Fibroblast of pulmonary artery (primary cell): ENCODE results near the gene CYP2A13.

Experiments used
- DNase-seq: peaks from one replicate; pipeline ENCODE4 v3.0.0-alpha.2; 2010; ENCODE audit warnings: low read depth
- H3K4me3 ChIP-seq: replicated peaks from 2 replicates; pipeline ENCODE4 v1.5.1; 2011; ENCODE audit warnings: low read depth, mild to moderate bottlenecking, control low read depth, low read length, moderate library complexity
- TF ChIP-seq, protein P1 (sequence below): IDR thresholded peaks from 2 replicates; pipeline ENCODE4 v1.5.1; 2011; ENCODE audit warnings: mild to moderate bottlenecking, control low read depth, low read length, inconsistent platforms; ENCODE audit errors: missing control alignments

Gene CYP2A13

DNA sequence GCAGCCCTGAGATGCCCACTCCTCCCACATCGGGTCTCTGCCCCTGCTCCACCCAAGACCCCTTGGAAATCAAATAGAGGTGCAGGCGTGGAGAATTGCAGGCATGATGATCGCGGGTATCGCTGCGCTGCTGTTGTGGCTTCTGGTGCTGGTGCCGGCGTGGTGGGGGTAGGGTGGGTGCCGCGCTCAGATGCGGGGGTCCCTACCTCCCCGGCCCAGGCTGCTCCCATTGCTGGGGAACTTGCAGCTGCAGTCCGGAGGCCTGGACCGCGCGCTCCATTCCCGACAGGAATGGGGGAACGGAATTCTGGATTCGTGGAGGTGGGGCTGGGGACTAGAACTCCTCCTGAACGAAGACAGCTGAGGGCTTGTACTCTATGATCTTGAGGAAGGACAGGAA lies 46.4 kb downstream of the CYP2A13 start:
- TF ChIP-seq, protein P1, sequence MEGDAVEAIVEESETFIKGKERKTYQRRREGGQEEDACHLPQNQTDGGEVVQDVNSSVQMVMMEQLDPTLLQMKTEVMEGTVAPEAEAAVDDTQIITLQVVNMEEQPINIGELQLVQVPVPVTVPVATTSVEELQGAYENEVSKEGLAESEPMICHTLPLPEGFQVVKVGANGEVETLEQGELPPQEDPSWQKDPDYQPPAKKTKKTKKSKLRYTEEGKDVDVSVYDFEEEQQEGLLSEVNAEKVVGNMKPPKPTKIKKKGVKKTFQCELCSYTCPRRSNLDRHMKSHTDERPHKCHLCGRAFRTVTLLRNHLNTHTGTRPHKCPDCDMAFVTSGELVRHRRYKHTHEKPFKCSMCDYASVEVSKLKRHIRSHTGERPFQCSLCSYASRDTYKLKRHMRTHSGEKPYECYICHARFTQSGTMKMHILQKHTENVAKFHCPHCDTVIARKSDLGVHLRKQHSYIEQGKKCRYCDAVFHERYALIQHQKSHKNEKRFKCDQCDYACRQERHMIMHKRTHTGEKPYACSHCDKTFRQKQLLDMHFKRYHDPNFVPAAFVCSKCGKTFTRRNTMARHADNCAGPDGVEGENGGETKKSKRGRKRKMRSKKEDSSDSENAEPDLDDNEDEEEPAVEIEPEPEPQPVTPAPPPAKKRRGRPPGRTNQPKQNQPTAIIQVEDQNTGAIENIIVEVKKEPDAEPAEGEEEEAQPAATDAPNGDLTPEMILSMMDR, result no peak
- no peak for DNase-seq
- H3K4me3 ChIP-seq, result no peak overlapping the region

DNA sequence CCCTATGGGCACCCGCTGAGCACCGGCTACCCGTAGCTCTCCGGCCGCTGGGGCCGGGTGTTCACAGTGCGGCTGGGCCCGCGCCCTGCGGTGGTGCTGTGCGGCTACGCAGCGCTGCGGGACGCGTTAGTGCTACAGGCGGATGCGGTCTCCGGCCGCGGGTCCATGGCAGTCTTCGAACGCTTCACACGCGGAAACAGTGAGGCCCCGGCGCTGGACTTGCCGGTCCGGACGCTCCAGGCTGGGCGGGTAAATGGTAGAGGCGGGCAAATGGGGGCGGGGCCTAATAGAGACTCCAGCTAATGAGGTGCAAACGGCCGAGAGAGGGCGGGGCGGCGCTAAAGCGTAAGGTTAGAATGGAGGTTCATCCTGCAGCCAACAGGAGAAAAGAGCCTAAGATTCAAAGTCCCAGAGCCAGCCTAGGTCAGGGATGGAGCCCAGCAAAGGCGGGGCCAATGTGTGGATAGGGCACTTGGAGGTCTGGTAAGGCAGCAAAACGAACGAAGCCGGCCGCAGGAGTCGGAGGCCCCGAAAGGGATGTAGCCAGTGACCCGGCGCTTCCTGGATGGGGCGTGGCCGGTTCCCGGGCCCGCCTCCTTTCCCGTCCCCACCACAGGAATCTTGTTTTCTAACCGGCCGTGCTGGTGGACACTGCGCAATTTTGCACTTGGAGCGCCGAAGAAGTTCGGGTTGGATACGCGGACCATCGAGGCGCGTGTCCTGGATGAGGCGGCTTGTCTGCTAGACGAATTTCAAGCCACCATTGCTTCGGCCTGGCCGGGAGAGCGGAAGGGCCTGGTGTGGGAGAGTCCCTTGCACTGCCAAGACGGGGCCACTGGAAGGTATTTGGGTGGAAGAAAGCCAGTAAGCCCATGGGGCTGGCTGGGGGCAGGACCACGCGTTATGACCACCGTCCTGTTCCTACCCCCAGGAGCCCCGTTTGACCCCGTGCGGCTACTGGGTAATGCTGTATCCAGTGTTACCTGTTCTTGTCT lies 47.4 kb downstream of the CYP2A13 start:
- H3K4me3 ChIP-seq, result peak overlapping the region; percentile 40
- peak; percentile 52 for DNase-seq

DNA sequence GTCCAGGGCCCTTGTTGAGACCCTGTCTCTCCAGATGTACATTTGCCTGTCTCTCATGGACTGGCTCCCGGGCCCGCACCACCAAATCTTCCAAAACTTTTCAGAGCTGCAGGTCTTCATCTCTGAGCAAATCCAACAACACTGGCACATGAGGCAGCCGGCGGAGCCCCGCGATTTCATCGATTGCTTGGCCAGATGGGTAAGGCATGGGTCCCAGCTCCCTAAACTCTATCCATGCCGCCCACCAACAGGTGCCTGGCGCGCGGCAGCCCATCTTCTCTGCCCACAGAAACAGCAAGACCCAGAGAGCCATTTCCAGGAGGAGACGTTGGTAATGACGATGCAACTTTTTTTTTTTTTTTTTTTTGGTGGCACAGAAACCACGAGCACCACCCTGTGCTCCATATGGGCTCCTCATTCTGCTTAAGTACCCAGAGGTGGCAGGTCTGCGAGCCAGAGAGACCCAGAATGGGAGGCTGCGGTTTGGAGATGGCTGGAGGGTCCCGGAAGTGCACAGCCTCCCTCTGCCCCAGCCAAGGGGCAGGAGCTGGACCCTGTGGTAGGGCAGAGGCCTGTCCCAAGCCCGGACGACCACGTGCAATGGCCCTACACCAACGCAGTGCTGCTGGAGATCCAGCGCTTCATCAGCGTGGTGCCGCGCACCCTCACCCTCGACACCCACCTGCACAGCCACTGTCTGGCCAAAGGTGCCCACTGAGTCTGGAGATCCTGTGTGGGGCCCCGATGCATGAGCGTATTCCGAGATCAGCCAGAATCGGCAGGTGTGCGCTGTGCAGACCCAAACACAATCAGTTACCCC lies 48.6 kb downstream of the CYP2A13 start:
- H3K4me3 ChIP-seq, result no peak overlapping the region
- no peak for DNase-seq
- TF ChIP-seq, protein P1, result no peak

DNA sequence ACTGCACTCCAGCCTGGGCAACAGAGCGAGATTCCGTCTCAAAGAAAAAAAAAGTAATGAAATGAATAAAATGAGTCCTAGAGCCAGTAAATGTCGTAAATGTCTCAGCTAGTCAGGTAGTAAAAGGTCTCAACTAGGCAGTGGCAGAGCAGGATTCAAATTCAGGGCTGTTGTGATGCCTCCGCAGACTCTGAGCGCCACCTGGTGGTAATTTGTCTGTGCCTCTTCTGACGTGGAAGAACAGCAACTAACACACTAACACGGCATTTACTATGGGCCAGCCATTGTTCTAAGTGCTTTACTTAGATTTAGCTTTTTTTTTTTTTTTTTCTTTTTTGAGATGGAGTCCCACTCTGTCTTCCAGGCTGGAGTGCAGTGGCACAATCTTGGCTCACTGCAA lies 56.2 kb downstream of the CYP2A13 start:
- TF ChIP-seq, protein P1, result peak; percentile 90
- peak; percentile 91 for DNase-seq
- H3K4me3 ChIP-seq, result no peak overlapping the region
